Mesenchymal stem cell (in vitro differentiated cells and primary cell): ENCODE results near the gene PTPN1.
"Not testable (repeated sequence)": the region's sequence is repeated elsewhere in the genome, so short reads cannot be mapped to it uniquely, and the experiment has no call there.

Experiments used
- DNase-seq: peaks from one replicate; pipeline ENCODE4 v3.0.0-alpha.2; 2013
- H2AFZ ChIP-seq: one replicate; pipeline ENCODE4 v1.6.1; 2013; ENCODE audit warnings: low read depth, mild to moderate bottlenecking, control low read depth, inconsistent platforms, low read length, moderate library complexity
- H2AK5ac ChIP-seq: 2 replicates; pipeline ENCODE4 v1.6.1; 2013; ENCODE audit warnings: low read length, moderate library complexity, mild to moderate bottlenecking, inconsistent platforms; ENCODE audit not compliant: severe bottlenecking
- H2BK120ac ChIP-seq: one replicate; pipeline ENCODE4 v1.6.1; 2013; ENCODE audit warnings: low read depth, mild to moderate bottlenecking, inconsistent platforms, low read length, moderate library complexity
- H2BK12ac ChIP-seq, 2 experiments: one replicate each; pipeline ENCODE4 v1.6.1; 2013; ENCODE audit warnings: inconsistent platforms in 2 of 2, low read length in 2 of 2, mild to moderate bottlenecking in 2 of 2, moderate library complexity in 2 of 2, control low read depth in 1 of 2
- H2BK15ac ChIP-seq: one replicate; pipeline ENCODE4 v1.6.1; 2013; ENCODE audit warnings: mild to moderate bottlenecking, low read depth, inconsistent platforms; ENCODE audit not compliant: poor library complexity, severe bottlenecking
- H2BK5ac ChIP-seq: 2 replicates; pipeline ENCODE4 v1.6.1; 2013; ENCODE audit warnings: low read depth, mild to moderate bottlenecking, low read length, control low read depth, inconsistent platforms; ENCODE audit not compliant: poor library complexity, severe bottlenecking
- H3K14ac ChIP-seq, 2 experiments: one replicate each; pipeline ENCODE4 v1.6.1; 2013; ENCODE audit warnings: inconsistent platforms in 2 of 2, low read length in 2 of 2, control low read depth in 1 of 2, mild to moderate bottlenecking in 1 of 2, moderate library complexity in 1 of 2
- H3K18ac ChIP-seq, 2 experiments: one replicate each; pipeline ENCODE4 v1.6.1; 2013; ENCODE audit warnings: inconsistent platforms in 2 of 2, low read length in 2 of 2, control low read depth in 1 of 2, low read depth in 1 of 2, mild to moderate bottlenecking in 1 of 2
- H3K23ac ChIP-seq, 2 experiments: one replicate each; pipeline ENCODE4 v1.6.1; 2013; ENCODE audit warnings: inconsistent platforms in 2 of 2, low read length in 2 of 2, mild to moderate bottlenecking in 2 of 2, moderate library complexity in 2 of 2, control low read depth in 1 of 2
- H3K27ac ChIP-seq: 2 replicates; pipeline ENCODE4 v1.5.1; 2013; ENCODE audit warnings: mild to moderate bottlenecking, moderate library complexity, low read length, control low read depth, inconsistent platforms; ENCODE audit not compliant: poor library complexity, severe bottlenecking
- H3K27me3 ChIP-seq, 2 experiments: 2 replicates each; pipeline versions ENCODE4 v1.6.1 to v1.7.0; 2013; ENCODE audit warnings: low read length in 2 of 2, mild to moderate bottlenecking in 2 of 2, moderate library complexity in 2 of 2, control low read depth in 1 of 2, inconsistent platforms in 1 of 2; ENCODE audit not compliant: control insufficient read depth in 1 of 2, insufficient read depth in 1 of 2
- H3K36me3 ChIP-seq, 2 experiments: 2 replicates each; pipeline versions ENCODE4 v1.6.1 to v1.7.0; 2013; ENCODE audit warnings: low read length in 2 of 2, control low read depth in 1 of 2, inconsistent platforms in 1 of 2, low read depth in 1 of 2, mild to moderate bottlenecking in 1 of 2; ENCODE audit not compliant: insufficient read depth in 2 of 2, control insufficient read depth in 1 of 2
- H3K4ac ChIP-seq, 2 experiments: one replicate each; pipeline ENCODE4 v1.6.1; 2013; ENCODE audit warnings: inconsistent platforms in 2 of 2, low read length in 2 of 2, mild to moderate bottlenecking in 2 of 2, moderate library complexity in 2 of 2, control low read depth in 1 of 2, low read depth in 1 of 2
- H3K4me1 ChIP-seq: 2 replicates; pipeline ENCODE4 v1.6.1; 2013; ENCODE audit warnings: low read depth, low read length, control low read depth; ENCODE audit not compliant: control insufficient read depth, insufficient read depth
- H3K4me2 ChIP-seq: 2 replicates; pipeline ENCODE4 v1.6.1; 2013; ENCODE audit warnings: low read length, mild to moderate bottlenecking, inconsistent platforms; ENCODE audit not compliant: poor library complexity, severe bottlenecking
- H3K4me3 ChIP-seq, 2 experiments: 2 replicates each; pipeline versions ENCODE4 v1.5.1 to v1.7.0; 2013; ENCODE audit warnings: low read length in 2 of 2, mild to moderate bottlenecking in 2 of 2, control low read depth in 1 of 2, low read depth in 1 of 2; ENCODE audit not compliant: insufficient read depth in 1 of 2
- H3K79me1 ChIP-seq: replicated peaks from 2 replicates; pipeline ENCODE4 v1.6.1; 2013; ENCODE audit warnings: mild to moderate bottlenecking, control low read depth, low read length, inconsistent platforms; ENCODE audit not compliant: poor library complexity, severe bottlenecking
- H3K9ac ChIP-seq: 2 replicates; pipeline ENCODE4 v1.7.0; 2013; ENCODE audit warnings: mild to moderate bottlenecking, low read length, moderate library complexity
- H3K9me3 ChIP-seq: 2 replicates; pipeline ENCODE4 v1.7.0; 2013; ENCODE audit warnings: mild to moderate bottlenecking, low read length; ENCODE audit not compliant: control insufficient read depth
- H4K8ac ChIP-seq: one replicate; pipeline ENCODE4 v1.6.1; 2013; ENCODE audit warnings: inconsistent platforms, mild to moderate bottlenecking, low read length, moderate library complexity
- H4K91ac ChIP-seq: one replicate; pipeline ENCODE4 v1.6.1; 2013; ENCODE audit warnings: mild to moderate bottlenecking, low read length, inconsistent platforms
- whole genome bisulfite sequencing: methylation state at CpG from one replicate; pipeline ENCODE4 v1.1.7; 2013; ENCODE audit warnings: mixed read lengths; 5-methylcytosine and 5-hydroxymethylcytosine counted together

Gene PTPN1

DNA sequence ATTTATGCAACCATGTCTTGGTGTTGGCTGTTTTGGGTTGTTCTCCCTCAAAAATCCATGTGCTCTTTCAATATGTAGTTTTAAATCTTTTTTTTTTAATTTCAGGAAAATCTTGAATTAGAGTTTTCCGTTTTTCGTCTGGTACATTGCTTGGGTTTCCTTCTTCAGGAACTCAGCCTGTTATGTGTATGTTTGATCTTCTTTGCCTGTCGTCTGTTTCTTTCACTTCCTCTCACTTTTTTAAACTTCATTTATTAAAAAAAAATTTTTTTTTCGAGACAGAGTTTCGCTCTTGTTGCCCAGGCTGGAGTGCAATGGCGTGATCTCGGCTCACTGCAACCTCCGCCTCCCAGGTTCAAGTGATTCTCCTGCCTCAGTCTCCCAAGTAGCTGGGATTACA, 29.6 kb downstream of the PTPN1 start:
- not testable (repeated sequence) for H3K18ac ChIP-seq, H3K27me3 ChIP-seq
- 90% methylated on average over 2 of the region's 8 CpGs for WGBS

DNA sequence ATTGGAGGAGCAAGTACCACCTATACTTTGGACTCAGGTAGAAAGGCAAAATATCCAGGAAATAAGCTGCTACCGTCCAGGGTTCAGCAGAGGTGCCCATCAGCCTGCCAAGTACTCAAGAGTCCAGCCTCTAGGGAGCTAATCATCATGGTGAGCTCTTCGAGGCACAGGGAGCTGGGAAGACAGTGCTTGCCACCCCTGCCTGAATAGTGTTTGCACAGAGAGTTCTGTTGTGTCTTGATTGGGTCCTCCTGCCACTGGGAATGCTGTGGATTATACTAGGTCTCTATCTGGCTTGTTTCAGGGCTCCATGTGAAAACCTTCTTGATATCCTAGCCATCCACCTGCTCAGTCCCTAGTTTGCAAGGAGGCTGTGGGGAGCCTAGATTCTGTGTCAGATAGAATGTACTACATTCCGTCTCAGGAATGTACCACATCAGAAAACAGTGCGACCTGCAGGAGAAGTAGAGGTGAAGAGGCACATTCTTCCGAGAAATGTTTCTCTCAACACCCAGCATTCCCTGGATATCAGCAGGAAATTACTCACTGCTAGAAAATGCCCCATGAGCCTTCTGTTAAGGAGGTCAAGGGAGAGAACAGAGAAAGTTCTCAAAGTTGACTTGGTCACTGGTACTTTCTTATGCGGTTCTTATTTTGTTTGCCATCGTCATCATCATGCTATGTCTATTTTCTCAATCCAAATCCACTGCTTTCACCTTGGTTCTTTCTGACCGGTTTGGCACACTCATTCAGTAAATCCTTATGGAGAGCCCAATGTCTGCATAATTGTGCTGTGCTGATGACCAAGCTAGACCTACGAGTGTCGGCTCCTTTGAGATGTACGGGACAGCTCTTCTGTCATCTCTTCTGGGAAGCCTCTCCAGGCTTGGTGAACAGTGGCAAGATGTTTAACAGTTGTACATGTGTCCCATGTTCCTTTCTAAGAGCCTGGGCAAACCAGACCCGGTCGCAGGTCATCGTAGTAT, 30.7 kb downstream of the PTPN1 start:
- Histone ChIP-seq H3K14ac (peak overlapping the region in 1 of 2 experiments; percentile 67), H2AFZ (no peak overlapping the region)
- 21% methylated on average over 13 of the region's 14 CpGs for whole genome bisulfite sequencing

More for the DNA sequence above, 29.6 kb downstream of the PTPN1 start:
- H3K4me3 ChIP-seq, H3K23ac ChIP-seq, H3K79me1 ChIP-seq, H2BK120ac ChIP-seq, H2BK15ac ChIP-seq, H2AK5ac ChIP-seq, H3K14ac ChIP-seq, H3K4ac ChIP-seq, H3K9me3 ChIP-seq, H3K4me2 ChIP-seq, H4K8ac ChIP-seq, H3K9ac ChIP-seq, H2BK12ac ChIP-seq, H2BK5ac ChIP-seq, DNase-seq, H4K91ac ChIP-seq, H2AFZ ChIP-seq: not testable (repeated sequence)
- Histone ChIP-seq H3K27ac (peak overlapping the region; percentile 60), H3K4me1 (peaks cover 18% of the 10 kb centered on the region), H3K36me3 (peaks cover 5 to 14% of the 10 kb centered on the region in 2 experiments)

DNA sequence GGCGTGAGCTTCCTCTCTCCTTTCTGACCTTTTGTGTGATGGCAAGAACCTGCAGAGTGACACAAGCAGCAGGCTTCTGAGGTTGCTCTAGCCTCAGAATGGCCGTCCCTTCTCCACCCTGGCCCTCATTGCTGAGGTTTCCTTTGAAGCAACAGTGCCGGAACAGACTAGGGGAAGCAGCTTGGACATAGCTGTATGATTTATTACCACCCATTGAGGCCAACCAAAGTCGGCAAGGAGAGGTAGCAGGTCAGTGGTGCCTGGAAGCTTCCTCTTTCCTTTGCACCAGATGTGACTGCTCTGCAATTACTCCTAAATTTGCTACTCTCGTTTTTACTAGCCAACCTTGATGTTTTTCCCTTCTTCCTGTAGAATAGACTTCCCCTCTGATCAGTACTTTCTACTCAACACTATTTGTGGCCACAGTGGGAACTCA, 31.4 kb downstream of the PTPN1 start:
- H3K4ac ChIP-seq = peak overlapping the region; percentile 84
- H2BK15ac ChIP-seq = no peak overlapping the region
- WGBS = 8% methylated on average over 5 of the region's 5 CpGs
- H4K8ac ChIP-seq = peak overlapping the region; percentile 10
- H3K79me1 ChIP-seq = no peaks in the 10 kb centered on the region
- peak overlapping the region; percentile 98 for H2BK5ac ChIP-seq
- DNase-seq = no peak
- no peaks in the 10 kb centered on the region for H3K9me3 ChIP-seq
- no peak overlapping the region for H2AFZ ChIP-seq
- no peaks in the 10 kb centered on the region for H3K27me3 ChIP-seq
- peak overlapping the region; percentile 65 for H2BK120ac ChIP-seq
- H3K4me2 ChIP-seq = no peak overlapping the region
- peak overlapping the region; percentile 14 to 82 for H3K18ac ChIP-seq
- H3K4me1 ChIP-seq = peaks cover 14% of the 10 kb centered on the region
- no peak overlapping the region for H3K23ac ChIP-seq
- H3K36me3 ChIP-seq = peaks cover 3 to 14% of the 10 kb centered on the region in 2 experiments
- H3K27ac ChIP-seq = peak overlapping the region; percentile 99
- H3K9ac ChIP-seq = no peak overlapping the region
- peak overlapping the region; percentile 12 for H4K91ac ChIP-seq
- no peak overlapping the region for H3K4me3 ChIP-seq
- H2AK5ac ChIP-seq = peak overlapping the region; percentile 99
- H3K14ac ChIP-seq = peak overlapping the region in 1 of 2 experiments; percentile 67
- H2BK12ac ChIP-seq = peak overlapping the region; percentile 12 to 96

More for the DNA sequence above, 30.7 kb downstream of the PTPN1 start:
- H2BK5ac ChIP-seq = peak overlapping the region; percentile 98
- H3K4me1 ChIP-seq = peaks cover 14% of the 10 kb centered on the region
- no peak overlapping the region for H3K4me2 ChIP-seq
- no peaks in the 10 kb centered on the region for H3K9me3 ChIP-seq
- H3K27ac ChIP-seq = peak overlapping the region; percentile 99
- no peak overlapping the region for H2BK15ac ChIP-seq
- peak; percentile 93 for DNase-seq
- H3K18ac ChIP-seq = peak overlapping the region; percentile 67 to 82
- H2AK5ac ChIP-seq = peak overlapping the region; percentile 99
- H3K4me3 ChIP-seq = peak overlapping the region in 1 of 2 experiments; percentile 26
- no peaks in the 10 kb centered on the region for H3K27me3 ChIP-seq
- H2BK12ac ChIP-seq = peak overlapping the region in 1 of 2 experiments; percentile 96
- no peak overlapping the region for H3K9ac ChIP-seq
- no peaks in the 10 kb centered on the region for H3K79me1 ChIP-seq
- H3K36me3 ChIP-seq = peaks cover 3 to 14% of the 10 kb centered on the region in 2 experiments
- peak overlapping the region; percentile 12 for H4K91ac ChIP-seq
- peak overlapping the region; percentile 10 for H4K8ac ChIP-seq
- no peak overlapping the region for H3K23ac ChIP-seq
- peak overlapping the region; percentile 84 for H3K4ac ChIP-seq
- H2BK120ac ChIP-seq = peak overlapping the region; percentile 73

DNA sequence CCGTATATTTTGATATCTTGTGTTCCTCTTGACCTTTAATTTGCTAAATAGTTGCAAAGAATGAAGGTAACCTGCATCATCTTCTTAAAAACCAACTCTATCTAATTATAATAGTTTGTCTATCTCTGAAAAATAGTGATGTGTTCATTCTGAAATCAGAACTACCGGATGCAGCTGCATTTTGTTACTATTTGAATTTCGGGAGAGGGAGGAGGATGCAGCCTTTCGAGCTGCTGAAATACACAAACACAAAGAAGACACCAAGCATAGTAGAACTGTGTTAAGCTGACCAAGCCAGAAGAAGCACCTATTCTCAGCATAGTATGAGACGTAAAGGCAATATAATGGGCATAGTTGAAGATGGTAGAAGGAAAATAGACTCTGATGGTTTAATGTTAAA, 33.1 kb downstream of the PTPN1 start:
- Histone ChIP-seq H4K8ac (no peak overlapping the region), H3K4me2 (no peak overlapping the region), H2BK120ac (no peak overlapping the region), H2AK5ac (no peak overlapping the region), H3K9me3 (no peaks in the 10 kb centered on the region), H3K27ac (peak overlapping the region; percentile 7), H3K36me3 (peaks cover 3 to 15% of the 10 kb centered on the region in 2 experiments), H4K91ac (no peak overlapping the region), H2AFZ (no peak overlapping the region), H3K4me3 (no peak overlapping the region), H3K18ac (no peak overlapping the region), H2BK12ac (no peak overlapping the region), H3K14ac (no peak overlapping the region), H3K9ac (no peak overlapping the region), H3K23ac (no peak overlapping the region), H2BK5ac (no peak overlapping the region), H3K79me1 (no peaks in the 10 kb centered on the region), H3K27me3 (no peaks in the 10 kb centered on the region), H3K4me1 (peaks cover 14% of the 10 kb centered on the region), H2BK15ac (no peak overlapping the region), H3K4ac (no peak overlapping the region)
- DNase-seq = no peak
- 94% methylated on average over 4 of the region's 5 CpGs for WGBS
